Body of pancreas (tissue), 4 donors: ENCODE results near the gene GALNTL6. TPM values are rescaled to one million over a fixed set of nuclear protein-coding genes. Genes with fewer than 3 reads are reported as not detected.

Experiments
- ATAC-seq: fragments of 150-250 bp; one replicate; pipeline ENCODE4 v1.9.1; 2016
- DNase-seq, 4 donors: peaks; one replicate each; pipeline ENCODE4 v3.0.0-alpha.2; 2019
- H3K27ac ChIP-seq, 4 donors: fragments of 200-600 bp; sonication (generic); 1 replicate in 3 of 4; 2 replicates in 1 of 4; pipeline versions ENCODE4 v1.5.1 to v1.6.1; 2016 to 2019; ENCODE audit warnings: mild to moderate bottlenecking in 1 of 4, mixed read lengths in 1 of 4, moderate library complexity in 1 of 4
- H3K27me3 ChIP-seq, 2 donors: fragments of 200-600 bp; sonication (generic); one replicate each; pipeline ENCODE4 v1.6.0; 2016; ENCODE audit warnings: mild to moderate bottlenecking in 1 of 2
- H3K36me3 ChIP-seq, 2 donors: fragments of 200-600 bp; sonication (generic); replicated peaks in 1 of 2; 2 replicates each; pipeline ENCODE4 v1.5.1; 2016; ENCODE audit warnings: low read depth in 2 of 2; ENCODE audit not compliant: insufficient read depth in 1 of 2
- H3K4me1 ChIP-seq: fragments of 200-600 bp; sonication (generic); one replicate; pipeline ENCODE4 v1.6.0; 2016
- H3K4me3 ChIP-seq, 2 donors: fragments of 200-600 bp; sonication (generic); 1 replicate in 1 of 2; 2 replicates in 1 of 2; pipeline ENCODE4 v1.5.1; 2016 to 2019
- H3K9me3 ChIP-seq, 3 donors: fragments of 200-600 bp; sonication (generic); 1 replicate in 2 of 3; 2 replicates in 1 of 3; pipeline ENCODE4 v1.5.1; 2016
- CTCF ChIP-seq, 7 experiments: fragments of 450-650 bp in 4 of 7; fragments of 200-600 bp in 3 of 7; sonication (generic) in 3 of 7; IDR thresholded peaks; one replicate each; pipeline ENCODE4 v1.5.1; 2016 to 2019; ENCODE audit warnings: antibody characterized with exemption in 7 of 7
- POLR2A ChIP-seq, 3 donors: fragments of 450-650 bp; IDR thresholded peaks; one replicate each; pipeline ENCODE4 v1.6.1; 2016; ENCODE audit warnings: antibody characterized with exemption in 3 of 3, mild to moderate bottlenecking in 2 of 3
- WGBS, 2 donors: methylation state at CpG; one replicate each; pipeline ENCODE4 v1.1.5; 2017; 5-methylcytosine and 5-hydroxymethylcytosine counted together
- intact Hi-C: fragments of 100-400 bp; cut with DNase I; formaldehyde crosslinking; loops from one replicate; pipeline ENCODE4 v1.15.1; 2023
- total RNA-seq, 2 donors: library from RNA; depleted of rRNA; stranded (reverse); fragments of >200 nt; gene quantifications; one replicate each; pipeline ENCODE4 v1.1.0, GENCODE V29; 2016

GALNTL6 gene
- total RNA-seq, 2 donors from 2014 or later, result 0.26 TPM; not detected in 1

DNA sequence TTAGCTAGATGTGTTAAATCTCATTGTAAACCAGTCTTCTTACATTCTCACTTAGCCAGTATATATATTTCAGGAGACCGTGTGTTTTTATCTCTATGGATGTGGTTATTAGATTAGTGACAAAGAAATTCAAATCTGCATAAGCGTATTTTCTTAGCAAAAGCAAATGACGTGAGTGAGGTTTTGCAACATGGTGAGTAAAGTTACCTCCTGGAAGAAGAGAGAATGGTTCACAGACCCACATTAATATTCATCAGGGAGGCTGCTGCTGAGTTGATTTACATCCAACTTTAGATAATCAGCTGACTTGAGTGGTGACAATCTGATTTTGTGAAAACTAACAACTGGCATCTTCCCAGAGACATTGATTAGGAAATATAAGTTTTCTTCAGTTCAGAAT is 765.5 kb downstream of the GALNTL6 start:
- no peak overlapping the region for H3K4me3 ChIP-seq
- intact Hi-C loops, result no loop called here
- ATAC-seq (no peak), DNase-seq (no peak)
- TF ChIP-seq POLR2A (IDR thresholded peaks at IDR 0.05), result no peak
- no peak for TF ChIP-seq CTCF (IDR thresholded peaks at IDR 0.05)
- H3K4me1 ChIP-seq, result no peaks in the 10 kb centered on the region
- no peaks in the 10 kb centered on the region for H3K36me3 ChIP-seq
- 47 to 49% methylated on average over 3 of the region's 3 CpGs for WGBS, 2 donors
- no peak overlapping the region for H3K27ac ChIP-seq
- H3K9me3 ChIP-seq, result no peaks in the 10 kb centered on the region
- H3K27me3 ChIP-seq, result no peaks in the 10 kb centered on the region

- H3K27me3 ChIP-seq, result no peaks in the 10 kb centered on the region
- H3K36me3 ChIP-seq, result no peaks in the 10 kb centered on the region
- 45 to 50% methylated on average over 2 of the region's 2 CpGs for WGBS, 2 donors
- DNase-seq (no peak), ATAC-seq (no peak)
- intact Hi-C loops, result no loop called here
- H3K4me1 ChIP-seq, result no peaks in the 10 kb centered on the region
- no peaks in the 10 kb centered on the region for H3K9me3 ChIP-seq
- no peak overlapping the region for H3K27ac ChIP-seq
- no peak overlapping the region for H3K4me3 ChIP-seq
- TF ChIP-seq POLR2A (IDR thresholded peaks at IDR 0.05), result no peak
- no peak for TF ChIP-seq CTCF (IDR thresholded peaks at IDR 0.05)
These were observed 771.6 kb downstream of the GALNTL6 start for GRCh38 chr4:172584816-172585215.

- 25 to 26% methylated on average over 4 of the region's 4 CpGs for WGBS, 2 donors
- Histone ChIP-seq H3K36me3 (no peaks in the 10 kb centered on the region), H3K27ac (no peak overlapping the region), H3K4me1 (no peaks in the 10 kb centered on the region), H3K9me3 (no peaks in the 10 kb centered on the region), H3K4me3 (no peak overlapping the region), H3K27me3 (no peaks in the 10 kb centered on the region)
- TF ChIP-seq POLR2A (IDR thresholded peaks at IDR 0.05) (no peak), CTCF (IDR thresholded peaks at IDR 0.05) (no peak)
- ATAC-seq, result no peak
- no peak for DNase-seq
- intact Hi-C loops, result no loop called here
These were observed 783.0 kb downstream of the GALNTL6 start for GRCh38 chr4:172596206-172596605.

DNA sequence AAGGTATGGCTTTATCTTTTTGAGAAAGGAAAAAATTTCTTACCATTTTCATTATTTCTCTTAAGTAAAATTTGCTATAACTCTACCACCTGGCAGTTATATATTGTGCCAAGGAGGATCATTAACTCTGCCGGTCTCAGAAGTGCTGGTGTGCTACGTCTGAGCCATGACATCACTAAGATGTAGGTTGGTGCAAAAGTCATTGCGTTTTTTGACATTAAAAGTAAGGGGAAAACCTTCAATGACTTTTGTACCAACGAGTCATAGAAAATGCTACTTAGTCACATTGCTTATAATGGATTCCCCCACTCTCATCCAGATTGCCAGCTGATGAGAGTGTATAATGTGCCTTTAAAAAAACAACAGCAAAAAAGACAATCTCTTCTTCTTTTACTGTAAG is 786.4 kb downstream of the GALNTL6 start:
- no peak for ATAC-seq
- intact Hi-C loops, result no loop called here
- no peak overlapping the region for H3K27ac ChIP-seq
- no peak for DNase-seq
- H3K4me1 ChIP-seq, result no peaks in the 10 kb centered on the region
- 57 to 63% methylated on average over 4 of the region's 4 CpGs for WGBS, 2 donors
- no peaks in the 10 kb centered on the region for H3K9me3 ChIP-seq
- H3K4me3 ChIP-seq, result no peak overlapping the region
- no peaks in the 10 kb centered on the region for H3K36me3 ChIP-seq
- H3K27me3 ChIP-seq, result no peaks in the 10 kb centered on the region
- TF ChIP-seq POLR2A (IDR thresholded peaks at IDR 0.05) (no peak), CTCF (IDR thresholded peaks at IDR 0.05) (no peak)

GRCh38 chr4:172601195-172601594 is 788.0 kb downstream of the GALNTL6 start:
- TF ChIP-seq CTCF (IDR thresholded peaks at IDR 0.05) (no peak), POLR2A (IDR thresholded peaks at IDR 0.05) (no peak)
- Histone ChIP-seq H3K4me3 (no peak overlapping the region), H3K27ac (no peak overlapping the region), H3K4me1 (no peaks in the 10 kb centered on the region), H3K36me3 (no peaks in the 10 kb centered on the region), H3K9me3 (no peaks in the 10 kb centered on the region), H3K27me3 (no peaks in the 10 kb centered on the region)
- intact Hi-C loops, result no loop called here
- 42 to 55% methylated on average over 2 of the region's 2 CpGs for WGBS, 2 donors
- ATAC-seq (no peak), DNase-seq (no peak)
